Psoas muscle (tissue), 8 donors: Measurements from ENCODE around the gene PLXND1. TPM values are rescaled to one million over a fixed set of nuclear protein-coding genes. Genes with fewer than 3 reads are reported as not detected.

Experiments used
- ATAC-seq, 4 donors: fragments of 200-7000 bp; cut with Tn5 transposase; one replicate each; pipeline ENCODE4 v1.9.1; 2020; ENCODE audit warnings: moderate library complexity in 3 of 4, mild to moderate bottlenecking in 2 of 4
- DNase-seq, 2 donors: peaks; one replicate each; pipeline ENCODE4 v3.0.0-alpha.2; 2020
- H3K27ac ChIP-seq: fragments of 200-600 bp; one replicate; pipeline ENCODE4 v1.8.0; 2022
- H3K27me3 ChIP-seq, 3 donors: fragments of 200-600 bp in 1 of 3; one replicate each; pipeline versions ENCODE4 v1.6.1 to v1.8.0; 2013 to 2022; ENCODE audit warnings: low read length in 2 of 3, mild to moderate bottlenecking in 2 of 3, moderate library complexity in 1 of 3; ENCODE audit not compliant: insufficient read depth in 3 of 3
- H3K36me3 ChIP-seq, 2 donors: fragments of 200-600 bp in 1 of 2; one replicate each; pipeline versions ENCODE4 v1.6.1 to v1.8.0; 2013 to 2022; ENCODE audit warnings: low read depth in 1 of 2, mild to moderate bottlenecking in 1 of 2, moderate library complexity in 1 of 2; ENCODE audit not compliant: insufficient read depth in 1 of 2
- H3K4me1 ChIP-seq: fragments of 200-600 bp; one replicate; pipeline ENCODE4 v1.8.0; 2022
- H3K4me3 ChIP-seq: fragments of 200-600 bp; one replicate; pipeline ENCODE4 v1.8.0; 2022; ENCODE audit warnings: mild to moderate bottlenecking
- H3K9me3 ChIP-seq: fragments of 200-600 bp; one replicate; pipeline ENCODE4 v1.8.0; 2022
- WGBS, 3 donors: extraction: QIAGEN DNeasy Blood & Tissue Kit; methylation state at CpG; one replicate each; pipeline versions ENCODE4 v1.1.6 to v1.1.7; 2013; 5-methylcytosine and 5-hydroxymethylcytosine counted together
- intact Hi-C, 2 donors: fragments of 100-400 bp; cut with DNase I; formaldehyde crosslinking; loops; one replicate each; pipeline versions ENCODE4 v1.11.0 to v1.14.2; 2022
- polyA plus RNA-seq, 3 donors: library from polyadenylated mRNA; stranded (reverse); fragments of 200-250 nt; gene quantifications; one replicate each; pipeline ENCODE4 v1.2.3, GENCODE V29; 2013
- total RNA-seq, 4 donors: library from RNA; stranded (reverse); fragmentation: NEBNext Ultra II Directional in 2 of 4; extraction: Animal tissue kit (Norgen Biotek cat#: 25700) in 2 of 4; gene quantifications; one replicate each; pipeline versions ENCODE4 v1.2.1 to v1.2.4, GENCODE V29; 2021 to 2023
- TF ChIP-seq, protein P1 (sequence below): fragments of 200-600 bp; IDR thresholded peaks from one replicate; pipeline ENCODE4 v1.8.0; 2022; ENCODE audit warnings: antibody characterized with exemption
- donor health status: healthy with polysubstance abuse.
- donor health status: DM: no; HTN: no; CAD: no; lungs with moderate emphysema.
- donor health status: Bipolar disorder and iron deficiency.
- donor health status: healthy.
- donor health status: DM: yes; HTN: yes; CAD: no.
- donor health status: DM: no; HTN: no; CAD: no.
- donor health status: DM: no; HTN: no; CAD: no.
- donor health status: DM: yes; HTN: yes; CAD: no.

Gene PLXND1
- total and polyA plus RNA-seq, 7 donors = 15.5 to 49.9 (median 28.2) TPM

DNA sequence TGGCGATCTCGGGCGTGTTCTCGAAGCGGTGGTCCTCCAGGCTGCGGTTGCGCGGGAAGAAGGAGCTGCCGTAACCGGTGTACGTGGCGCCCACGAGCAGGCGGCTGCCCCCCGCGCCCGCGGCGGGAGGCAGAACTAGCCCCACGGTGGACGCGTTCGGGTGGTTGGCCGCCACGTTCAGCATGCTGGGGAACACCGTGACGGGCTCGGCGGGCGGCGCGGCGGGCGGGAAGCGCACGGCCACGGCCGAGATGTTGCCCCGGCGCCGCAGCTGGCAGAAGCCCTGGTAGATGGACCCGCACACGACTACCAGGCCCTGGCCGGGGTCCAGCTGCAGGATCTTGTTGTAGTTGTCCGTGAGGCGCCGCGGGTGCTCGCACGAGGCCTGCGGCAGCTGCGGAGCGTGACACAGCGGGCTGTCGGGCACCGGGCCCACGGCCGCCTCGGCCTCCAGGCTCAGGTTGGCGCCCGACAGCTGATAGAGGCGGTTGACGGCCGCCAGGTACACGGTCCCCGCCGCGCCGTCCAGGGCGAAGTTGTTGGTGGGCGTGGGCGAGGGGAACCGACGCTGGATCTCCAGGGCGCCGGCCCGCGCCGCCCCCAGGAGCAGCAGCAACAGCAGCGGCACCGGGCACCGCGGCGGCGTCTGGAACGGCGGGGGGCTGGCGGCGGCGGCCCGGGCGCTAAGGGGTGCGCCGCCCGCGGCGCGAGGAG lies 397 bp downstream of the PLXND1 start:
- TF ChIP-seq, protein P1, sequence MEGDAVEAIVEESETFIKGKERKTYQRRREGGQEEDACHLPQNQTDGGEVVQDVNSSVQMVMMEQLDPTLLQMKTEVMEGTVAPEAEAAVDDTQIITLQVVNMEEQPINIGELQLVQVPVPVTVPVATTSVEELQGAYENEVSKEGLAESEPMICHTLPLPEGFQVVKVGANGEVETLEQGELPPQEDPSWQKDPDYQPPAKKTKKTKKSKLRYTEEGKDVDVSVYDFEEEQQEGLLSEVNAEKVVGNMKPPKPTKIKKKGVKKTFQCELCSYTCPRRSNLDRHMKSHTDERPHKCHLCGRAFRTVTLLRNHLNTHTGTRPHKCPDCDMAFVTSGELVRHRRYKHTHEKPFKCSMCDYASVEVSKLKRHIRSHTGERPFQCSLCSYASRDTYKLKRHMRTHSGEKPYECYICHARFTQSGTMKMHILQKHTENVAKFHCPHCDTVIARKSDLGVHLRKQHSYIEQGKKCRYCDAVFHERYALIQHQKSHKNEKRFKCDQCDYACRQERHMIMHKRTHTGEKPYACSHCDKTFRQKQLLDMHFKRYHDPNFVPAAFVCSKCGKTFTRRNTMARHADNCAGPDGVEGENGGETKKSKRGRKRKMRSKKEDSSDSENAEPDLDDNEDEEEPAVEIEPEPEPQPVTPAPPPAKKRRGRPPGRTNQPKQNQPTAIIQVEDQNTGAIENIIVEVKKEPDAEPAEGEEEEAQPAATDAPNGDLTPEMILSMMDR = no peak
- DNase-seq = peak in 1 of 2 donors; percentile 69
- no peaks in the 10 kb centered on the region for H3K36me3 ChIP-seq
- peaks cover 0 to 9% (median 0%) of the 10 kb centered on the region in 3 donors for H3K27me3 ChIP-seq
- peak; percentile 7 to 36 (median 22) for ATAC-seq
- H3K9me3 ChIP-seq = no peaks in the 10 kb centered on the region
- intact Hi-C loops = loop anchor here in 1 of 2 donors (5.0 kb wide), 1 partner anchor 114 kb away; no protein-coding TSS in a partner anchor
- WGBS, 3 donors = 0 to 1% (median 0%) methylated on average over 69 to 98 of the region's 98 CpGs
- peak overlapping the region; percentile 68 for H3K4me3 ChIP-seq
- H3K27ac ChIP-seq = peak overlapping the region; percentile 74
- peaks cover 29% of the 10 kb centered on the region for H3K4me1 ChIP-seq

DNA sequence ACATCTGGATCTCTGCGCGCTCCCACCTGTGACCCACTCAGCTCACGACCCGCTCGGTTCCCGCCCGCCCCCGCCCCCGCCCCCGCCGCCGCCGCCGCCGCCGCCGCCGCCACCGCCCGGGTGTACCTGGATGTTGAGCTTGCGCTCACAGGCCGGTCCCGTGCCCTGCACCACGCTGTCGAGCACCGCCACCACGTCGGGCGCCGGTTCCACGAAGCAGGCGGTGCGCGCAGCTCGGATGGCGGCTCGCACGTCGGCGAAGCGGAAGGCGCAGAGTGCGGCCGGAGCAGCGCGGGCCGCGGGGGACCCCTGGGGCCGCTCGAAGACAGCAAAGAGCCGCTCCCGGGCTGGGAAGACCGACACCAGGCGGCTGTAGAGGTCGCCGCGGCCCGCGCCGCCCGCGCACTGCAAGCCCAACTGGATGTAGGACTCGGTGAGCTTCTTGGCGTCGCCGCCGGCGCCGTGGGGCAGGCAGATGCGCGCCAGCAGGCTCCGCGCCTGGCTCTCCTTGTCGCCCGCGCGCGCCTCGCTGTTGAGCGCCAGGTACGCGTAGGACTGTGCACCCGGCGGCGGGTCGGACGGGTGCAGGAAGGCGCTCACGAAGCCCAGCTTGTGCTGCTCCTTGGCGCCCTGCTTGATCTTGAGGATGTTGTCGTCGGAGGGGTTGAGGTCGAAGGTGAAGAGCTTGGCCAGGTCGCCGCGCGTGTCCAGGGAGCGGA lies 1.1 kb downstream of the PLXND1 start:
- peak overlapping the region; percentile 68 for H3K4me3 ChIP-seq
- intact Hi-C loops = loop anchor here in 1 of 2 donors (5.0 kb wide), 1 partner anchor 113 kb away; no protein-coding TSS in a partner anchor
- H3K36me3 ChIP-seq = no peaks in the 10 kb centered on the region
- 1 to 4% (median 1%) methylated on average over 56 to 98 of the region's 98 CpGs for WGBS, 3 donors
- H3K27me3 ChIP-seq = peaks cover 0 to 9% (median 0%) of the 10 kb centered on the region in 3 donors
- DNase-seq (peak; percentile 64 to 82), ATAC-seq (peak; percentile 27 to 59 (median 50))
- TF ChIP-seq, protein P1 = no peak
- H3K9me3 ChIP-seq = no peaks in the 10 kb centered on the region
- H3K27ac ChIP-seq = peak overlapping the region; percentile 74
- peaks cover 36% of the 10 kb centered on the region for H3K4me1 ChIP-seq

DNA sequence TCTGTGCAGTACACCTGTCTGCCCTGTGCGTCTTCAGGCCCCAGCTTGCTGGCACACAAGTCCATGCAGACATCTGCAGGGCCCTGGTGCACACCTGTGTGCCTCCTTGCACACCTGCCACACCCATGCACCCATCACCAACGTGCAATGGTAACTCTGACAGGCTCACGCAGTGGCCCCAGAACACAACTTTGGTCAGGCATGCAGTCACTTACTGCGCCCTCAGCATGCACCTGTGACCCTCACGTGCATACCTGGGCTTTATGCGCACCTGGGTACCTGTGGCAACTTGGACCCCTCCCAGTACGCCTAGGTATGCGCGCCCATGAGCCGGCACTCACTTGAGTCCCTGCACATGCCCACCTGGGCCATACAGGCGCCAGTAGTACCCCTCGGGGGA lies 1.7 kb downstream of the PLXND1 start:
- no peak for ATAC-seq
- H3K4me1 ChIP-seq = peaks cover 37% of the 10 kb centered on the region

DNA sequence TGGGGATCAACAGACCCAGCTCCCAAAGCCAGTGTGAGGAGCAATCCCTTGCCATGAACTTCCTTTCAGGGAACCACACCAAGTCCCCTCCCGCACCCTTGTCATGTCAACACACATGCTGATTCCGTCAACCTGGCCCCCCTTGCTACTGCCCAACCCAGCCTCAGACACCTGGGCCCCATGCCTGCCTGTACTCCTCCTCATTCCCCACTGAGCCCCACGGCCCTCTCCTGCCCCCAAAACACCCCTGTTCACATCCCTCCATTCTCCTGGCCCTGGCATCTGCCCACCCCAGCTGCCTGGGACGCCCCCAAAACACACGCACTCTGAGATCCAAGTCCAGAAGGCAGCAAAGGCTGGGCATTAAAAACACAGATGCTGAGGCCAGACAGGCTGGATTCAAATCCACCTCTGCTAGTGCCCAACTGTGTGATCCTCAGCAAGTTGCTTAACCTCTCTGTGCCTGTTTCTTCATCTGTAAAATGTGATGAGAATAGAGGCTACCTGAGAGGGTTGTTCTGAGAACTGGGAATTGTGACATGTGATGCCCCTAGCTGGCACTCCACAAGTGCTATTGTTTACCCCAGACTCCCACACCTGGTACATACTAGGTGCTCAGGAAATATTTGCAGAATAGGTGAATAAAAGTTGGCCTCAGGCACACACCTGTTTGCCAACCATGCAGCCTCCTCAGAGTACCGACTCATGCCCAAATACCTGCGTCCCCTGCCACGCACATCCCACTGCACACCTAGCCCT lies 2.3 kb downstream of the PLXND1 start:
- Histone ChIP-seq H3K36me3 (no peaks in the 10 kb centered on the region), H3K9me3 (no peaks in the 10 kb centered on the region), H3K27me3 (peaks cover 0 to 9% (median 0%) of the 10 kb centered on the region in 3 donors), H3K4me3 (peak overlapping the region; percentile 68), H3K4me1 (peaks cover 39% of the 10 kb centered on the region), H3K27ac (no peak overlapping the region)
- intact Hi-C loops = loop anchor here in 1 of 2 donors (5.0 kb wide), 1 partner anchor 97 kb away; no protein-coding TSS in a partner anchor
- ATAC-seq (no peak), DNase-seq (peak in 1 of 2 donors; percentile 13)
- TF ChIP-seq, protein P1 = no peak
- WGBS, 3 donors = 59 to 71% (median 63%) methylated on average over 8 of the region's 8 CpGs

More for the DNA sequence above, 1.7 kb downstream of the PLXND1 start:
- Histone ChIP-seq H3K27ac (peak overlapping the region; percentile 74), H3K27me3 (peaks cover 0 to 9% (median 0%) of the 10 kb centered on the region in 3 donors), H3K9me3 (no peaks in the 10 kb centered on the region), H3K36me3 (no peaks in the 10 kb centered on the region), H3K4me3 (peak overlapping the region; percentile 68)
- DNase-seq = peak in 1 of 2 donors; percentile 14
- TF ChIP-seq, protein P1 = no peak
- 33 to 50% (median 38%) methylated on average over 12 of the region's 12 CpGs for WGBS, 3 donors
- intact Hi-C loops = loop anchor here (5.0 kb wide), 2 partner anchors 97 to 112 kb away; no protein-coding TSS in a partner anchor
